ENCODE measurements around the gene PDE6H.

- TF ChIP-seq POLR2AphosphoS5 (IDR thresholded peaks at IDR 0.05; ENCODE audit: insufficient read depth in 1 of 2, low read depth in 1 of 2): no peak
- TF ChIP-seq CTCF (IDR thresholded peaks at IDR 0.05): no peak
- TF ChIP-seq POLR2A (IDR thresholded peaks at IDR 0.05): no peak
Observed at GRCh38 chr12:14976658-14977057, 3.8 kb downstream of the PDE6H start.

Data from vagina (tissue), 2 donors.